GM19099 (cell line): Measurements from ENCODE around the gene EPHB2.

Experiments
- POLR2A ChIP-seq: IDR thresholded peaks from 3 replicates; pipeline ENCODE4 v1.6.1; 2011; ENCODE audit warnings: low read depth; ENCODE audit not compliant: insufficient read length; ENCODE audit errors: extremely low read depth

EPHB2 gene

DNA sequence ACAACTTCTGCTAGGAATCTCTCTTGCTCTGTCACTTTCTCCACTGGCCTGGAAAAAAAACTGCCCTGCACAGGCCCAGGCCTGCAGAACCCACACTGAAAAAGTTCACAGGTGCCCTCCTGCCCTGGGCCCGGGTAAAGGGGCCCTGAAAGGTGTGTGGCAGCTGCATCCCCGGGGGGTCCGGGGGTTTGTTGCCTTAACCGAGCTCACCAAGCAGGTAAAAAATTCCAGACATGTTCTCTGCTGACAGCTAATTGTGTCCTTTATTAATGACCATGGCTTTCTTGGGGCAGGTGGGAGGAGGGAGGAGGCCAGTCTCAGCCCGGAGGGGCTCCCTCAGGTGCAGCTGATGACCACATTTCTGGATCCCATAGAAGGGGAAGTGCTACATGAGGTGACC, 139.1 kb downstream of the EPHB2 start:
- TF ChIP-seq POLR2A = no peak

DNA sequence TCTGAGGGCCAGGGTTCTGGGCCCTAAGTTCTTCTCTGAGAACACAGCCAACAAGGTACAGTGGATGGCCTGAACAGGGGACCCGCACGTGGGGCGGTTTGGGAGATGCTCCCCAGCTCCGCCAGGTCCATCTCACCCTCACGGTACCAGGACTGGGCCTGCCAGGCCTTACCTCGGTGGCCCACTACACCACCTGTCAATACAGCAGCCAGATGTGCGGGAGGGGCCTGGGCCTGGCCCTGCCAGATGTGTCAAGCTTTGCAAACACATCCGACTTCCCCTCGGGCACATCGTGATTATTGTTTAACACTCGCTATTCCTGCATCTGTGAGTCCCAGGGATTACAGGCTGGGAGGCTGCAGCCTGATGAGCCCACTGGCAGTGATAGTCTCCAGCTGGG, 139.6 kb downstream of the EPHB2 start:
- no peak for TF ChIP-seq POLR2A

DNA sequence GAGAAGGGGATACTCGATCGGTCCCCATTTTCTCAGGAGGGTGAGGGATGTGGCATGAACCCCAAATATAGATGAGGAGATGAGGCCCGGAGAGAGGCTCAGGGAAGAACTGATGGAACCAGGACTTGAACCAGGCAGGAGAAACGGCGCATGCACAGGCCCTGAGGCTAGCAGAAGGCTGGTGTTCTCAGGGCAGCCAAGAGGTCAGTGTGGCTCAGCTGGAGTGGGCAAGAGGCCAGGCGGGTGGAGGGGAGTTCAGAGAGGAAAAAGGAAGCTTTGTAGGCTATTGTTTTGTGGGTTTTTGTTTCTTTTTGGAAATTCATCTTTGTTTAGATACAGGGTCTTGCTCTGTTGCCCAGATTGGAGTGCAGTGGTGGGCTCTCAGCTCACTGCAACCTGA, 140.0 kb downstream of the EPHB2 start:
- TF ChIP-seq POLR2A = no peak

DNA sequence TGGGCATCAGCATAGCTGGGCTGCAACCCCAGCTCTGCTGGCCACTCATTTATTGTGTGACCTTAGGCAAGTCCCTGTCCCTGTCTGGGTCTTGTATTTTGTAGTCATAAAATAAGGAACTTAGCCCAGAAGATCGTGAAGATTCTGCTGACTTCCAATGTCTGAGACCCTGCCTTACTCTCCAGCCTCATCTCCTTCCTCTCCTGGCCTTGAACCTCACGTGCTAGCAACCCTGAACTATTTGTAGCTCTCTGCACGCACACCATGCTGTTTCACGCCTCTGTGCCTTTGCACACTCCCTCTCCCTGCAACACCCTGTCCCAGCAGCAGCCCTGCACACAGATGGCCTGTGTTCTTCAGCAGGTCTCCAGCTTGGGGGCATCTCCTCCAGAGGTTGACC, 140.9 kb downstream of the EPHB2 start:
- TF ChIP-seq POLR2A = no peak

DNA sequence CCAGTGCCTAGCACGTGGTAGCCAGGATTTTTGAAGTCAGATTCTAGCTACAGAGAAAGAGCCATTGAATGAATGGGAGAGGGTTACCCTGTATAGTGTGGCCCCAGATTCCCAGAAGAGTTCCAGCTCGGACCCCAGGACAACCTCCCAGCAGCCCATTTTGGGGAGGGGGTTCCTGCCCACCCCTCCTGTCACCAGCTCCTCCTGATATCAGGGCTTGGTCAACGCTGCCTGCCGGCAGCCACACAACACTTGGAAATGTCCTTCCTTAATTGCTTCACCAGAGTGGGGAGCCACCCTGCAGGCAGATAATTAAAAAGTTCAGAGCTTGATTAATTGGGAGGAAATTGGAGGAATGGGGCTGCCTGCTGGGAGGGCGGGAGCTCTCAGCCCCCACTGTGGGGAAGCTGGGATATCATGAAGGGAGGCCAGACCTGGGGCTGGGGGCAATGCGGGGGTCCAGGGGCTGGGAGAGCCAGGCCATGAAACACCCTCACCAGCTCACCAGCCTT, 141.6 kb downstream of the EPHB2 start:
- TF ChIP-seq POLR2A = no peak

DNA sequence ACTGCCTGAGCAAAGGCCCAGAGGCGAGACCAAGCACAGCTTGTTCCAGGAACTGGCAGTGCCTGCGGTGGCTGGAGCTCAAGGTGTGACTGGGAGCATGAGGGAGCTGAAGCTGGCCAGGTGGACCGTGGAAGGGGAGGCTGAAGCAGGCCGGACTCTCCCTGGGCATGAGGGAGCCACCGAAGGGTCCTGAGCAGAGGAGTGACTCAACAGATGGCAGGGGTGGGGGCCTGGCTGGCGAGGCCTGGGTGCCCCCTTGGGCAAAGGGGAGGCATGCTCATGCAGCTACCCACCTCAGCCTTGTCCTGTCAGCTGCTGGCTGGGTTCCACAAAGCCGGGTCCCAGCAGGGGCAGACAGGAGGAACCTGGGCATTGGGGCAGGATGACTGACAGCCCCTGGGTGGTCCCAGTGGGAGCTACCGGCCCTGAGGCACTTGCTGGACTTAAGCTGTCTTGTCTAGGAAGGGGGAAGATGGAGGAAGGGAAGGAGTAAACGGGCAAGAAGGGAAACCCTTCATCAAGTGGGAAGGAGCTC, 143.1 kb downstream of the EPHB2 start:
- no peak for TF ChIP-seq POLR2A

DNA sequence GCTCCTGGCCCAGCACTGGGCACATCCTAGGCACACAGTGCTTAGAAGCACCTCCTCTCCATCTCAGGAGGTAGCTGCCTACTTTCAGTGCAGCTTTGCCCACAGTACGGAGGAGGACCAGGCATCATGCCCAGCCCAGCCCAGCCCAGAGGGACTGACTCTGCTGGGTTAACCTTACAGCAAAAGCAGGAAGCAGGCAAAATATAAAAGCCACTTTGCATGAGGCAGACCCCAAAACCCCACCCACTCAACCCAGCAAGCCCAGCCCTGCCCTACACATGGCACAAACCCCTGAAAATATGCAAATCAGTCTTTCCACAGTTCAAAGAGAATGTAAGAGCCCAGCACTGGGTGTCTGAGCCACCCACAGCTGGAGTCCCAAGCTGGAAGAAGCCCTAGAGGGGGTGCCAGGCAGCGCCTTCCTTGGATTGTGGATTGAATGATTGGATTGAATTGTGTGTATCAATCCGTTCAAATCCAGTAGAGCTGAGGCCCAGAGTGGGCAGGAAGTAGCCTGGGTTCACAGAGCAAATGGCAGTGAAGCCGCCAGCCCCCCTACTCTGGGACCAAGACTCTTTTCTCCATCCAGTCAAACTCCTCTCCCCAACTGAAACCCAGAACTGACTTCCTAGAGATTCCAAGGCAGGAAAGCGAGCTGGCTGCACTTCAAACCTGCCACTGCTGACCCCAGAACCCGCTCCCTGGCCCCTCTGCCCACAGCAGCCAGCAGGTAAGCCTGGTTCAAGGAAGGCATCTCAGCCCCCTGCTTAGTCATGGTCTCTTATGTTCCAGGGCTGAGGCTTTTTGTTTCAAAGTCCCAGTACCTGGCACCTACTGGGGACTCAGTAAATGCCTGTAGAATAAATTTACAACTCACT, 144.3 kb downstream of the EPHB2 start:
- TF ChIP-seq POLR2A = no peak

DNA sequence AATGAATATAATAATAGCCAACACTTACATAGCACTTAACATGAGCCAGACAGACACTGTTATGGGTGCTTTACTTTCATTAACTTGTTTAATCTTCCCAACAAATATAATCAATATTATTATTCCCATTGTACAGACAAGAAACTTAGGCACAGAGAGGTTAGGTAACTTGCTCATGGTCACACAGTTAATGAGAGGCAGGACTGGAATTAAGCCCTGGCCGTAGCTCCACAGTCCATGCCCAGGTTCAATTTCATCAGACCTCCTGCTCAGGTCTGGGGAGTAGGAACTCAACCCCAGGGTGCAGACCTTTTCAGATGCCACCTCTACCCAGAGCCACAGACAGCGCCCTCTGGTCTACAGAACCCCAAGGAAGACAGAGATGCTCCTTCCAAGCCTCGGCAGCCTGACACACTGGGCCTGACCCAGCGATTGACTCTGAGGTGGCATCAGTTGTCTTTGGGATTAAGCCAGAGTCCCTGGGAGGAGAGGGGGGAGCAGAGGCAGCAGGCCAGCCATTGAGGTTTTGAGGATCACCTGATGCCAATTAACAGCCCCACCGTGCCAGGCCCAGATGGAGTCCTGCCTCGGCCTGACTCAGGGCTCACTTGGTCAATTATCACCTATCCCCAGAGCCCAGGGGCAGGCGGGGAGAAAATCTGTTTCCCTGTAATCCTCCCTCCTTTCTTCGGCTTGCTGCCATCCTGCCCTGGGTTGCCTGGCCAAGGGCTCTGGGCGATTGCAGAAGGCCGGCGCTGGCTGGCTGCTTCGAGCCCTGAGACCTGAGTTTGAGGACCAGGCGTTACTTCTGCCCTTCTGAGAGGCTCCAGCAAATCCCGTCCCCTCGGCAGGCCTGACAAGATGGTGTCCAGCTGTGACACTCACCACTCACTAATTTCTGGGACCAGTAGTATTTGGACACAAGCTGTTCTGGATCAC, 145.3 kb downstream of the EPHB2 start:
- no peak for TF ChIP-seq POLR2A

DNA sequence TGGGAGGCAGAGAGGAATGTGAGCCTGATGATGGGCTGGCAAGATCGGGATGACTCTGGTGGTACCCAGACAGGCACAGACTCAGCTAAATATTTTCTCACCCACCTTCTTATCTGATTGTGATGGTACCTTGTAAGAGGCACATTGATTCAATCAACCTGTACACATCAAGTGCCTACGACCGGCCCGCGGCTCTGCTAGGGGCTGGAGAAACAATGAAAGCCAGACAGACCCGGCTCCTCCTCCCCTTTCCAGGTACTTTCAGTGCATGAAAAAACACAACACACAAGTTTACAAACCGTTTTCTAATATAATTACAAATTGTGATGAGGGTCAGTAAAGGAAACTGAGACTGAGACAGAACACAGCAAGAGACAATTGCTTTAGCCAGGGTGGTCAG, 147.0 kb downstream of the EPHB2 start:
- TF ChIP-seq POLR2A = no peak

DNA sequence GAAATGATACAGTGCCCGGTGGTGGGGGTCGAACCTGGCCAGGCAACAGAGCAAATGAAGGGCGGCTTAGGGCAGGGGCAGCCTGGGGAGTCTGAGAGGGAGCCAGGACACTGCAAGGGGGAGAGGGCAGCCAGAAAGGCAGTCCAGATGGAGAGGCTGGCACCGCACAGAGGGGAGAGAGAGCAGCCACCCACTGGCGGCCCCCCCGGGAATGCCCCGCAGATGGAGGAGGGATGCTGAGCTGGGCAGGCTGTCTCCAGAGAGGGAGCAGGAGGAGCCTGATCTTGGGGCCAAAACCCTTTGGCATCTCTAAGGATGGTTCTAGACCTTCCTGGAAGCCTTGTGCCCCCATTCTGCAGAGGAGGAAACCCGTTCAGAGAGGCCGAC, 149.8 kb downstream of the EPHB2 start:
- TF ChIP-seq POLR2A = no peak

DNA sequence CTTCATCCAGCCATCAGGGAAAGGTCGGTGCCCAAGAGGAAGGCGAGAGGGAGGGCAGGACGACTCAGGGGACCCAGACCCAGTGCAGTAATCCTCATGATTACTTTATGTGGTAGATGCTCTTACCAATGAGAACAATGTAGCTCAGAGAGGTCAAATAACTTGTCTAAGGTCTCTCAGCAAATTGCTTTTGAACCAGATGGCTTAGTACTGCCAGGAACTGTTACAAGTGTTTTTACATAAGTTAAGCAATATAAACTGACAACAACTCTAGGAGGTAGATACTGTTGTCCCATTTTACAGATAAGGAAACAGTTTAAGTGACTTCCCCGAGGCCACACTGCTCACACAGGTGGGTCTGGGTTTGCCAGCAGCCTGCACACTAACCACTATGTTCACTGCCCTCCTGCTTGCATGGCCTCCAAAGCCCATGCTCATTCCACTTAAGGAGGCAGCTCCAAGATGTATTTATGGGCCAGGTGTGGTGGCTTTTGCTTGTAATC, 150.3 kb downstream of the EPHB2 start:
- TF ChIP-seq POLR2A = no peak

DNA sequence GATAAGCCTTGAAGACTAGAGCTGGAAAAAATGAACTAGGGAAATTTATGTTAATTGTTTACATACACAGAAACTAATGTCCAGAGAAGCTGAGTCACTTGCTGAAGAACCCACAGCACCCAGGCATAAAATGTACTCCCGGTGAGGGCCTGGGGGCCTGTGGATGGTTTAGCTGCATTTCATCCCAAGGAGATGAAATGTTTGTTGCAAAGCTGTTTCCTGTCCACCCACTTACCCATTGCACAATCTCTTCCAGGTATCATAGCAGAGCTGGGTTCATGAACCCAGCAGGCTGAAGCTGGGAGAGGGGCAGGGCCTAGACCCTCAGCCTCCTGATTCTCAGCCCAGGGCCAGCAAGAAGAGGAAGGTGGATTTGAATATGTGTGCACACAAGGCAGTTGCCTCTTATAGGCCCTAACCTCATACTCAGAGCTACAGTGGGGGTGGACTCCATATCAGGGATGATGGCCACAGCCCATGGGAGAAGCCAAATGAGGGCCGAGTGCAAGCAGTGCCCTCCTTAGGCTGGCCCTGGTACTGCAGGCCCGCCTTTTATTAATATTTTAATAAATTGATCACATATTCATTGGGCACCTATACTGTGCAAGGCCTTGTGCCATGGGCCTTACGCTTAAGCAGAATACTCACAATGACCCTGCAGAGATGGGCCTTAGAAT, 151.3 kb downstream of the EPHB2 start:
- no peak for TF ChIP-seq POLR2A

DNA sequence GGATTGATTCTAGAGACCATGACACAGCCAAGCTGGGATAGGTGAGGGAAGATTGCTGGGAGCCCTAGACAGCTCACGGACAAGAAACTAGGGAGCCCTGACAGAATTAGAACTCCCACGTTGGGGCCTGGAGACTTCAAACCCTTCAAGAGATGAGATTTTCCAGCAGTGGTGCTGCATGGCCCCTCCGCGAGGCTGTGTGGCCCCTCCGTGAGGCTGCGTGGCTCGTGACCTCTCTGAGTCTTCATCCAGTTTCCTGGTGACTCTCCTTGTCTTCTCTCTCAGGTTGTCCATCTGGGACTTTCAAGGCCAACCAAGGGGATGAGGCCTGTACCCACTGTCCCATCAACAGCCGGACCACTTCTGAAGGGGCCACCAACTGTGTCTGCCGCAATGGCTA, 152.1 kb downstream of the EPHB2 start:
- no peak for TF ChIP-seq POLR2A

DNA sequence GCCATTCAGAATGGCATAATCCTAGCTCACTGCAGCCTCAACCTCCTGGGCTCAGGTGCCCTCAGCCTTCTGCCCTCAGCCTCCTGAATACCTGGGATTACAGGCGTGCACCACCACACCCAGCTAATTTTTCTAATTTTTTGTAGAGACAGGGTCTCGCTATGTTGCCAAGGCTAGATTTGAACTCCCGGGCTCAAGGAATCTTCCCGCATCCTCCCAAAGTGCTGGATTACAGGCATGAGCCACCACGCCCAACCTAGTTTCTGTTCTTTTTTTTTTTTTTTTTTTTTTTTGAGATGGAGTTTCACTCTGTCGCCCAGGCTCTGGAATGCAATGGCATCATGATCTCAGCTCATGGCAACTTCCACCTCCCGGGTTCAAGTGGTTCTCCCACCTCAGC, 153.1 kb downstream of the EPHB2 start:
- no peak for TF ChIP-seq POLR2A

DNA sequence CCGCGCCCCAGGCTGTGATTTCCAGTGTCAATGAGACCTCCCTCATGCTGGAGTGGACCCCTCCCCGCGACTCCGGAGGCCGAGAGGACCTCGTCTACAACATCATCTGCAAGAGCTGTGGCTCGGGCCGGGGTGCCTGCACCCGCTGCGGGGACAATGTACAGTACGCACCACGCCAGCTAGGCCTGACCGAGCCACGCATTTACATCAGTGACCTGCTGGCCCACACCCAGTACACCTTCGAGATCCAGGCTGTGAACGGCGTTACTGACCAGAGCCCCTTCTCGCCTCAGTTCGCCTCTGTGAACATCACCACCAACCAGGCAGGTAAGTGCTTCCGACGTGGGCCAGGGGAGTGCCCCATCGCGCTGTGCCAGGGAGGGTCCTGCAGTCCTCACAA, 154.2 kb downstream of the EPHB2 start:
- no peak for TF ChIP-seq POLR2A
